Thyroid gland (tissue), 4 donors: ENCODE results near the gene BCAT1.

Source experiments
- POLR2A ChIP-seq, 2 donors: fragments of 450-650 bp; IDR thresholded peaks; one replicate each; pipeline ENCODE4 v1.6.1; 2017; ENCODE audit warnings: antibody characterized with exemption in 2 of 2, mild to moderate bottlenecking in 2 of 2, moderate library complexity in 1 of 2
- TF ChIP-seq, protein P1 (sequence below), 6 experiments: fragments of 200-600 bp in 3 of 6; fragments of 450-650 bp in 3 of 6; sonication (generic) in 3 of 6; IDR thresholded peaks; one replicate each; pipeline ENCODE4 v1.5.1; 2016 to 2019; ENCODE audit warnings: antibody characterized with exemption in 6 of 6, mild to moderate bottlenecking in 2 of 6, inconsistent platforms in 1 of 6, moderate library complexity in 1 of 6

- no peak for TF ChIP-seq POLR2A (IDR thresholded peaks at IDR 0.05)
- TF ChIP-seq, protein P1, sequence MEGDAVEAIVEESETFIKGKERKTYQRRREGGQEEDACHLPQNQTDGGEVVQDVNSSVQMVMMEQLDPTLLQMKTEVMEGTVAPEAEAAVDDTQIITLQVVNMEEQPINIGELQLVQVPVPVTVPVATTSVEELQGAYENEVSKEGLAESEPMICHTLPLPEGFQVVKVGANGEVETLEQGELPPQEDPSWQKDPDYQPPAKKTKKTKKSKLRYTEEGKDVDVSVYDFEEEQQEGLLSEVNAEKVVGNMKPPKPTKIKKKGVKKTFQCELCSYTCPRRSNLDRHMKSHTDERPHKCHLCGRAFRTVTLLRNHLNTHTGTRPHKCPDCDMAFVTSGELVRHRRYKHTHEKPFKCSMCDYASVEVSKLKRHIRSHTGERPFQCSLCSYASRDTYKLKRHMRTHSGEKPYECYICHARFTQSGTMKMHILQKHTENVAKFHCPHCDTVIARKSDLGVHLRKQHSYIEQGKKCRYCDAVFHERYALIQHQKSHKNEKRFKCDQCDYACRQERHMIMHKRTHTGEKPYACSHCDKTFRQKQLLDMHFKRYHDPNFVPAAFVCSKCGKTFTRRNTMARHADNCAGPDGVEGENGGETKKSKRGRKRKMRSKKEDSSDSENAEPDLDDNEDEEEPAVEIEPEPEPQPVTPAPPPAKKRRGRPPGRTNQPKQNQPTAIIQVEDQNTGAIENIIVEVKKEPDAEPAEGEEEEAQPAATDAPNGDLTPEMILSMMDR (IDR thresholded peaks at IDR 0.05), result no peak
These were observed 40.3 kb upstream of the BCAT1 start for GRCh38 chr12:24989216-24989615.
